Gastroesophageal sphincter (tissue), 2 donors: ENCODE measurements around the gene GPC1.

Experiments used
- POLR2A ChIP-seq, 2 donors: fragments of 450-650 bp; IDR thresholded peaks; one replicate each; pipeline ENCODE4 v1.6.1; 2017; ENCODE audit warnings: antibody characterized with exemption in 2 of 2, mild to moderate bottlenecking in 2 of 2, moderate library complexity in 1 of 2
- POLR2AphosphoS5 ChIP-seq: sonication (generic); formaldehyde crosslinking; IDR thresholded peaks from one replicate; pipeline ENCODE4 v1.6.1; 2017; ENCODE audit warnings: antibody characterized with exemption

DNA sequence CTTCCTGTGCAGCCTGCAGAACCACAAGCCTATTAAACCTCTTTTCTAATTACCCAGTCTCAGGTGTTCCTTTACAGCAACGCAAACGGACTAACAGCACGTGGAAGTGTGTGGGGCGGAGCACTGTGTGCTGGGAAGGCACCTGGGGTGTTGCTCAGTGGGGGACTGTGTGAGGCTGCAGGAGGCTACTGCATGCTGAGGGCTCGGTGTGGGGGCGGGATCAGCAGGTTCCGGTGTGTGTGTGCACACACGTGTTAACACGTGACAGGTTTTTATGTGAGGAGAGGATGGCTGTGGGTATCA is 63.4 kb downstream of the GPC1 start:
- TF ChIP-seq POLR2A (IDR thresholded peaks at IDR 0.05) (no peak), POLR2AphosphoS5 (no peak)
